ENCODE data around the gene LPAR3. TPM values are rescaled to one million over a fixed set of nuclear protein-coding genes. Genes with fewer than 3 reads are reported as not detected.
A peak's percentile ranks its signal among the peaks of the same experiment; 100 is the strongest.

The LPAR3 gene
- total and polyA plus RNA-seq, 2 of the 4 experiments (the other 2 are of a cell fraction) = 0.09 to 0.18 TPM

DNA sequence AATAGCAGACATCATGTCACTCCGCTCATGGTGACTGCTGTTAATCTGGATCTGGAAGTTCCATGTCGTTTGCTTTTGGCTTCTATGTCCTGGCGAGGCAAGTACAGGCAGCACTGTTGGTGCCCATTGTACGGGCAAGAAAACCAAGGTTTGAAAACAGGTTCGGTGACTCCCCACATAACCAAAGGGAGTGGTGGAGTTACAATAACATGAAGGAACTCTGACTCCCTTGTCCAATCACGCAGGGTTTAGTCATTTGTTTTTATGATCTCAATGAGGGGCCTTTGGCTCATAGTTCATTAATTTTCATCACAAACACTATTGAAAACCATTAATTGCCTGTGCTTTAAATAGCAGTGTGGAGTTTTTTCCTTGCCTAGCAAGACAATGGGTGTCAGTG is 119.8 kb downstream of the LPAR3 start:
- no peak overlapping the region for H3K23ac ChIP-seq (ENCODE audit: low read depth, low read length)
- no peak overlapping the region for H4K5ac ChIP-seq (ENCODE audit: low read depth, low read length)
- dilution Hi-C loops (cut with HindIII; ENCODE audit: low sequenced_read_pairs, unreplicated experiment) (no loop called here), in situ Hi-C loops (cut with MboI; ENCODE audit: low sequenced_read_pairs) (loop anchor here (5.0 to 25.0 kb wide), 3 partner anchors 164 to 848 kb away; no protein-coding TSS in a partner anchor), intact Hi-C loops (cut with micrococcal nuclease) (loop anchor here (5.0 kb wide), 2 partner anchors 631 to 841 kb away; partner anchors contain the start of gene PRKACB)
- peaks cover 4% of the 10 kb centered on the region for H3K27me3 ChIP-seq (ENCODE audit: control insufficient read depth, insufficient read depth, low read length)
- H4K20me1 ChIP-seq (ENCODE audit: insufficient read depth, low read length) = no peaks in the 10 kb centered on the region
- TF ChIP-seq RCOR1 (IDR thresholded peaks at IDR 0.05; ENCODE audit: insufficient replicate concordance, low read length) (no peak), RFX5 (IDR thresholded peaks at IDR 0.05; ENCODE audit: low read depth, low read length) (no peak), MAFK (IDR thresholded peaks at IDR 0.05; ENCODE audit: low read depth, low read length) (no peak), SMC3 (IDR thresholded peaks at IDR 0.05; ENCODE audit: low read depth, low read length) (no peak), NFE2L2 (IDR thresholded peaks at IDR 0.05; ENCODE audit: low read depth, low read length) (no peak), POLR2A (IDR thresholded peaks at IDR 0.05; ENCODE audit: low read depth, low read length) (no peak)
- TF ChIP-seq, protein P1, sequence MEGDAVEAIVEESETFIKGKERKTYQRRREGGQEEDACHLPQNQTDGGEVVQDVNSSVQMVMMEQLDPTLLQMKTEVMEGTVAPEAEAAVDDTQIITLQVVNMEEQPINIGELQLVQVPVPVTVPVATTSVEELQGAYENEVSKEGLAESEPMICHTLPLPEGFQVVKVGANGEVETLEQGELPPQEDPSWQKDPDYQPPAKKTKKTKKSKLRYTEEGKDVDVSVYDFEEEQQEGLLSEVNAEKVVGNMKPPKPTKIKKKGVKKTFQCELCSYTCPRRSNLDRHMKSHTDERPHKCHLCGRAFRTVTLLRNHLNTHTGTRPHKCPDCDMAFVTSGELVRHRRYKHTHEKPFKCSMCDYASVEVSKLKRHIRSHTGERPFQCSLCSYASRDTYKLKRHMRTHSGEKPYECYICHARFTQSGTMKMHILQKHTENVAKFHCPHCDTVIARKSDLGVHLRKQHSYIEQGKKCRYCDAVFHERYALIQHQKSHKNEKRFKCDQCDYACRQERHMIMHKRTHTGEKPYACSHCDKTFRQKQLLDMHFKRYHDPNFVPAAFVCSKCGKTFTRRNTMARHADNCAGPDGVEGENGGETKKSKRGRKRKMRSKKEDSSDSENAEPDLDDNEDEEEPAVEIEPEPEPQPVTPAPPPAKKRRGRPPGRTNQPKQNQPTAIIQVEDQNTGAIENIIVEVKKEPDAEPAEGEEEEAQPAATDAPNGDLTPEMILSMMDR (conservative IDR thresholded peaks at IDR 0.05; ENCODE audit: low read depth, low read length) = no peak
- no peak overlapping the region; the same call in 2 of the 3 replicates for H2BK15ac ChIP-seq (ENCODE audit: low read depth, low read length)
- H3K4ac ChIP-seq (ENCODE audit: low read depth, low read length) = no peak overlapping the region
- no peak overlapping the region for H4K8ac ChIP-seq (ENCODE audit: low read depth in 2 of 2, low read length in 2 of 2)
- no peak for DNase-seq
- H3K18ac ChIP-seq (ENCODE audit: low read depth, low read length) = no peak overlapping the region
- no peak overlapping the region for H3K56ac ChIP-seq (ENCODE audit: extremely low read depth, insufficient read depth, low read length)
- H3K4me3 ChIP-seq (ENCODE audit: insufficient read depth, low read depth, low read length) = no peak overlapping the region
- no peaks in the 10 kb centered on the region for H3K36me3 ChIP-seq (ENCODE audit: control insufficient read depth, insufficient read depth, low read length)
- H2AK5ac ChIP-seq (ENCODE audit: low read depth, low read length) = peak overlapping the region; percentile 41; the same call in 1 of the 2 replicates
- H3K9me3 ChIP-seq (ENCODE audit: control insufficient read depth, insufficient read depth, low read length) = no peaks in the 10 kb centered on the region
- no peak overlapping the region for H2BK120ac ChIP-seq (ENCODE audit: low read depth, low read length)
- no peak overlapping the region for H3K14ac ChIP-seq (replicated peaks; ENCODE audit: low read depth, low read length)
- H2BK20ac ChIP-seq (ENCODE audit: low read depth, low read length) = no peak overlapping the region
- ChIA-PET POLR2A (ENCODE audit: unreplicated experiment) (interaction anchor here (0.5 kb wide), 1 partner anchor 366 kb away, joined by 6 read pairs; no protein-coding TSS in a partner anchor), CTCF (interaction anchor here (0.8 to 1.5 kb wide), 5 partner anchors 11 to 335 kb away, joined by 3 to 7 read pairs (median 4); no protein-coding TSS in a partner anchor)
- no peak overlapping the region for H3K9ac ChIP-seq (ENCODE audit: low read depth, low read length)
- WGBS, 2 experiments (ENCODE audit: extremely low coverage in 2 of 2, insufficient read length in 1 of 2) = no CpG with 5 or more reads among the region's 6 CpGs
- no peak for ATAC-seq (ENCODE audit: low read depth)
- H2AK9ac ChIP-seq (replicated peaks; ENCODE audit: low read depth, low read length, poor library complexity) = no peak overlapping the region
- H3K27ac ChIP-seq (ENCODE audit: insufficient read depth, low read length) = no peak overlapping the region
- no TSS peak for BruUV-seq (replicated peaks)
- no peak overlapping the region for H2AFZ ChIP-seq (replicated peaks; ENCODE audit: low read length, poor library complexity)
- no peak overlapping the region for H3K4me2 ChIP-seq (ENCODE audit: low read depth, low read length)
- no peaks in the 10 kb centered on the region for H3K79me1 ChIP-seq (ENCODE audit: low read depth in 1 of 2, low read length in 2 of 2)
- no peak overlapping the region for H2BK5ac ChIP-seq (ENCODE audit: low read depth, low read length, poor library complexity, severe bottlenecking)
- H4K91ac ChIP-seq (ENCODE audit: insufficient read depth, low read depth, low read length) = no peak overlapping the region
- no peaks in the 10 kb centered on the region; the same call in 1 of the 2 replicates for H3K9me1 ChIP-seq (ENCODE audit: insufficient read depth, low read length)
- no peaks in the 10 kb centered on the region for H3K4me1 ChIP-seq (ENCODE audit: control insufficient read depth, insufficient read depth, low read length)

Data from IMR-90 (cell line).